Left forelimb (tissue), 1 donor: Measurements from ENCODE around the gene CNPY4.
A peak's percentile ranks its signal among the peaks of the same experiment; 100 is the strongest.

Experiments used
- DNase-seq: peaks from one replicate; pipeline ENCODE4 v3.0.0-alpha.2; 2018; ENCODE audit warnings: low spot score

Gene CNPY4

GRCh38 chr7:100091411-100092181 lies 27.8 kb upstream of the CNPY4 start:
- no peak for DNase-seq

GRCh38 chr7:100093054-100093453 lies 26.4 kb upstream of the CNPY4 start:
- no peak for DNase-seq

- DNase-seq, result no peak
Measured at GRCh38 chr7:100093498-100093897, 25.9 kb upstream of the CNPY4 start.

- DNase-seq, result no peak
Measured at GRCh38 chr7:100093925-100094486, 25.4 kb upstream of the CNPY4 start.

GRCh38 chr7:100095289-100095688 lies 24.1 kb upstream of the CNPY4 start:
- no peak for DNase-seq

GRCh38 chr7:100095704-100096103 lies 23.7 kb upstream of the CNPY4 start:
- no peak for DNase-seq

GRCh38 chr7:100098913-100099312 lies 20.5 kb upstream of the CNPY4 start:
- DNase-seq, result no peak

GRCh38 chr7:100099452-100099851 lies 20.0 kb upstream of the CNPY4 start:
- no peak for DNase-seq

- DNase-seq, result peak; percentile 98
Measured at GRCh38 chr7:100100420-100101015, 18.9 kb upstream of the CNPY4 start.

GRCh38 chr7:100101016-100101862 lies 18.2 kb upstream of the CNPY4 start, which contains the start of the genes AP4M1 and MCM7:
Gene AP4M1, plus strand, starts transcription at chr7:100101643. Its CDS starts 72 bp downstream, at chr7:100101715.
Gene MCM7, minus strand, starts transcription at chr7:100101397. Its CDS starts 103 bp downstream, at chr7:100101294.
- peak; percentile 99 for DNase-seq

GRCh38 chr7:100102950-100103840 lies 16.2 kb upstream of the CNPY4 start:
- DNase-seq, result no peak

- DNase-seq, result no peak
Measured at GRCh38 chr7:100105534-100105933, 13.9 kb upstream of the CNPY4 start.

GRCh38 chr7:100106633-100107032 lies 12.8 kb upstream of the CNPY4 start:
- DNase-seq, result no peak

- no peak for DNase-seq
Measured at GRCh38 chr7:100107125-100107737, 12.2 kb upstream of the CNPY4 start.

GRCh38 chr7:100107890-100108289 lies 11.5 kb upstream of the CNPY4 start:
- no peak for DNase-seq

- no peak for DNase-seq
Measured at GRCh38 chr7:100109521-100110163, 9.8 kb upstream of the CNPY4 start.

GRCh38 chr7:100111156-100111555 lies 8.3 kb upstream of the CNPY4 start:
- DNase-seq, result no peak

- DNase-seq, result no peak
Measured at GRCh38 chr7:100111914-100112313, 7.5 kb upstream of the CNPY4 start.

GRCh38 chr7:100115026-100115425 lies 4.4 kb upstream of the CNPY4 start:
- DNase-seq, result no peak

- no peak for DNase-seq
Measured at GRCh38 chr7:100118388-100119071, 904 bp upstream of the CNPY4 start.
